Kidney (tissue), 14 donors: ENCODE results near the gene FAM118A. TPM values are rescaled to one million over a fixed set of nuclear protein-coding genes. Genes with fewer than 3 reads are reported as not detected.

Source experiments
- DNase-seq, 5 donors: peaks; one replicate each; pipeline ENCODE4 v3.0.0-alpha.2; 2013 to 2020
- FAIRE-seq: peaks from 2 replicates; lab custom pipeline; 2012; peaks lifted over from hg19 to GRCh38; lab: Jason Lieb, UNC
- H3K27ac ChIP-seq, 2 donors: one replicate each; pipeline ENCODE4 v1.7.0; 2013; ENCODE audit warnings: low read depth in 2 of 2, low read length in 2 of 2, inconsistent platforms in 1 of 2
- H3K27me3 ChIP-seq: one replicate; pipeline ENCODE4 v1.7.1; 2013; ENCODE audit warnings: low read length, inconsistent platforms; ENCODE audit not compliant: control insufficient read depth, insufficient read depth
- H3K36me3 ChIP-seq, 3 donors: one replicate each; pipeline versions ENCODE4 v1.7.0 to v1.7.1; 2013; ENCODE audit warnings: low read length in 3 of 3, control low read depth in 1 of 3, inconsistent platforms in 1 of 3; ENCODE audit not compliant: insufficient read depth in 3 of 3, control insufficient read depth in 2 of 3
- H3K4me1 ChIP-seq, 3 donors: one replicate each; pipeline versions ENCODE4 v1.7.0 to v1.7.1; 2013; ENCODE audit warnings: low read length in 3 of 3, inconsistent platforms in 1 of 3, low read depth in 1 of 3; ENCODE audit not compliant: control insufficient read depth in 2 of 3, insufficient read depth in 2 of 3
- H3K4me3 ChIP-seq, 3 donors: one replicate each; pipeline versions ENCODE4 v1.7.0 to v1.8.1; 2013; ENCODE audit warnings: low read length in 3 of 3, control low read depth in 1 of 3, inconsistent platforms in 1 of 3
- H3K9ac ChIP-seq, 3 donors: one replicate each; pipeline versions ENCODE4 v1.7.0 to v1.7.1; 2013; ENCODE audit warnings: low read length in 3 of 3, control low read depth in 1 of 3, inconsistent platforms in 1 of 3
- H3K9me3 ChIP-seq, 3 donors: one replicate each; pipeline versions ENCODE4 v1.7.0 to v1.7.1; 2013; ENCODE audit warnings: low read length in 3 of 3, control low read depth in 1 of 3, inconsistent platforms in 1 of 3; ENCODE audit not compliant: control insufficient read depth in 2 of 3, insufficient read depth in 1 of 3
- CTCF ChIP-seq: IDR thresholded peaks from 3 replicates; pipeline ENCODE4 v1.5.1; 2012; ENCODE audit warnings: mild to moderate bottlenecking, moderate library complexity, borderline replicate concordance; ENCODE audit not compliant: insufficient read depth; ENCODE audit errors: extremely low read depth
- intact Hi-C: fragments of 100-400 bp; cut with DNase I; formaldehyde crosslinking; loops from one replicate; pipeline ENCODE4 v1.11.1; 2022
- polyA plus RNA-seq: library from polyadenylated mRNA; stranded (reverse); fragments of 350-450 nt; fragmentation: Illumina TruSeq; extraction: RNeasy Lipid Tissue Mini Kit (QIAGEN cat#74804); gene quantifications from one replicate; pipeline ENCODE4 v1.2.3, GENCODE V29; 2014; ENCODE audit warnings: low read depth, low replicate concordance; ENCODE audit not compliant: insufficient read depth
- total RNA-seq: library from RNA; stranded (reverse); fragmentation: NEBNext Ultra II Directional; extraction: Animal tissue kit (Norgen Biotek cat#: 25700); gene quantifications from one replicate; pipeline ENCODE4 v1.2.1, GENCODE V29; 2021
- donor health status: control.
- donor health status: control.
- donor health status: control.
- donor health status: control.
- donor health status: control.
- donor health status: DM: yes; HTN: yes; CAD: no.
- donor health status: Normal renal cell carcinoma (clear cell type).

FAM118A gene
- total and polyA plus RNA-seq, 2 donors from 2014 or later, result 5.7 to 13.0 TPM

GRCh38 chr22:45305456-45306075, 4.2 kb upstream of the FAM118A start:
- Histone ChIP-seq H3K36me3 (no peaks in the 10 kb centered on the region), H3K4me1 (peaks cover 0 to 7% (median 3%) of the 10 kb centered on the region in 3 donors), H3K9ac (no peak overlapping the region), H3K27ac (no peak overlapping the region), H3K4me3 (no peak overlapping the region), H3K27me3 (no peaks in the 10 kb centered on the region), H3K9me3 (no peaks in the 10 kb centered on the region)
- TF ChIP-seq CTCF, result no peak
- no peak for DNase-seq
- no peak for FAIRE-seq
- intact Hi-C loops, result no loop called here

- no peak overlapping the region for H3K27ac ChIP-seq
- H3K27me3 ChIP-seq, result no peaks in the 10 kb centered on the region
- no peak for TF ChIP-seq CTCF
- H3K4me3 ChIP-seq, result no peak overlapping the region
- intact Hi-C loops, result no loop called here
- FAIRE-seq (no peak), DNase-seq (no peak)
- H3K9me3 ChIP-seq, result no peaks in the 10 kb centered on the region
- H3K36me3 ChIP-seq, result no peaks in the 10 kb centered on the region
- no peak overlapping the region for H3K9ac ChIP-seq
- peaks cover 0 to 8% (median 7%) of the 10 kb centered on the region in 3 donors for H3K4me1 ChIP-seq
Observed at GRCh38 chr22:45306139-45306538, 3.6 kb upstream of the FAM118A start.

- Histone ChIP-seq H3K9ac (no peak overlapping the region), H3K36me3 (no peaks in the 10 kb centered on the region), H3K4me1 (peaks cover 0 to 10% (median 7%) of the 10 kb centered on the region in 3 donors), H3K27ac (no peak overlapping the region), H3K9me3 (no peaks in the 10 kb centered on the region), H3K27me3 (no peaks in the 10 kb centered on the region), H3K4me3 (peak overlapping the region in 2 of 3 donors; percentile 77 to 80)
- DNase-seq (no peak), FAIRE-seq (no peak)
- TF ChIP-seq CTCF, result no peak
- intact Hi-C loops, result no loop called here
Observed at GRCh38 chr22:45308391-45308956, 1.3 kb upstream of the FAM118A start.
